ENCODE measurements around the gene NAT16. TPM values are rescaled to one million over a fixed set of nuclear protein-coding genes. Genes with fewer than 3 reads are reported as not detected.

NAT16 gene
- total RNA-seq, 1 donor from 2014 or later, result 0.70 TPM

DNA sequence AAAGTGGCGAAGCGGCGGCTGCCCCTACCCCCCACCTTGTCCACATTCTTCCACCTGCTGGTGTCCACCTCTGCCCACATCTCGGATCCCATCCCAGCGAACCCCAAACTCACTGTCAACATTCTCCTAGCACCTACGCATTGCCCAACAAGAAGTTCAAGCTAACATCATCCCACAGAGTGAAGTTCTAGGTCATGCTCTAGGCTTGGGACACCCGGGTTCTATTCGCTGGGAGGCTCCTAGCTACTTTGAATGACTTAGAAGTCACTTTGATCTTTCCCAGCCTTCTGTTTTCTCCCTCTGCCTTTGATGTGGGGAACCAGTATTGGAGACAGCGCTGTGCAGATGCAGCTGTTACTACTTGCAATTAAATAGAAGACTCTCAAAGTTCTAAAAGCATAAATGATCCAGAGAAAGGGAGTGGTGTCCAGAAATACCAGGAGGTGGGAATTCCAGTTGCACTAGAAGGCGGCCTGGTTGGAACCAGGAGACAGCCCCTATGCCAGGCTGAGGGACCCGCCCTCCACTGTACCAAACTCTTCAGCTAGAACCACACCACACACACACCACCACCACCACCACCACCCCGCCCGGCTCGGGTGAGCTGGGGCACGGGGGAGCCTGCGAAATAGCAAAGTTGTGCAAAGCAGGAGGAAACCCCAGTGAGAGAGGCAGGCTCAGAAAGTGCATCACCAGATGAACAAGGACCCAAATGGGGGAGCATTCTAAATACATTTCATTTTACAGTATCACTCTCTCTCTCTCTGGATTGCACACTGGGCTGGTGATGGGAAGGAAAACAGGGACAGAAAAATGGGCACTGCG is 9.3 kb downstream of the NAT16 start:
- Mint-ChIP-seq H3K27me3 (ENCODE audit: low read depth) (peaks cover 100% of the 10 kb centered on the region), H3K4me3 (peak overlapping the region; percentile 69), H3K9me3 (no peaks in the 10 kb centered on the region), H3K36me3 (ENCODE audit: low read depth) (no peaks in the 10 kb centered on the region), H3K4me1 (peaks cover 47% of the 10 kb centered on the region), H3K27ac (ENCODE audit: unreplicated experiment) (no peak overlapping the region)
- no peak for TF ChIP-seq CTCF (conservative IDR thresholded peaks at IDR 0.05)
- no peak for DNase-seq (ENCODE audit: low read depth, low spot score)

- Mint-ChIP-seq H3K4me1 (peaks cover 54% of the 10 kb centered on the region), H3K9me3 (no peaks in the 10 kb centered on the region)
- peak; percentile 92 for DNase-seq (ENCODE audit: low read depth, low spot score)
Measured at GRCh38 chr7:101169838-101170551, 10.1 kb downstream of the NAT16 start.

GRCh38 chr7:101169110-101169837 is 10.8 kb downstream of the NAT16 start:
- H3K9me3 Mint-ChIP-seq, result no peaks in the 10 kb centered on the region
- no peak for TF ChIP-seq CTCF (conservative IDR thresholded peaks at IDR 0.05)
- H3K4me1 Mint-ChIP-seq, result peaks cover 58% of the 10 kb centered on the region
- no peak for DNase-seq (ENCODE audit: low read depth, low spot score)
- no peak overlapping the region for H3K27ac Mint-ChIP-seq (ENCODE audit: unreplicated experiment)
- H3K4me3 Mint-ChIP-seq, result peak overlapping the region; percentile 69
- peaks cover 99% of the 10 kb centered on the region for H3K27me3 Mint-ChIP-seq (ENCODE audit: low read depth)
- no peaks in the 10 kb centered on the region for H3K36me3 Mint-ChIP-seq (ENCODE audit: low read depth)

More at GRCh38 chr7:101169838-101170551, 10.1 kb downstream of the NAT16 start:
- peak overlapping the region; percentile 69 for H3K4me3 Mint-ChIP-seq
- H3K27me3 Mint-ChIP-seq (ENCODE audit: low read depth), result peaks cover 100% of the 10 kb centered on the region
- peak; percentile 85 for TF ChIP-seq CTCF (conservative IDR thresholded peaks at IDR 0.05)
- no peaks in the 10 kb centered on the region for H3K36me3 Mint-ChIP-seq (ENCODE audit: low read depth)
- H3K27ac Mint-ChIP-seq (ENCODE audit: unreplicated experiment), result no peak overlapping the region

DNA sequence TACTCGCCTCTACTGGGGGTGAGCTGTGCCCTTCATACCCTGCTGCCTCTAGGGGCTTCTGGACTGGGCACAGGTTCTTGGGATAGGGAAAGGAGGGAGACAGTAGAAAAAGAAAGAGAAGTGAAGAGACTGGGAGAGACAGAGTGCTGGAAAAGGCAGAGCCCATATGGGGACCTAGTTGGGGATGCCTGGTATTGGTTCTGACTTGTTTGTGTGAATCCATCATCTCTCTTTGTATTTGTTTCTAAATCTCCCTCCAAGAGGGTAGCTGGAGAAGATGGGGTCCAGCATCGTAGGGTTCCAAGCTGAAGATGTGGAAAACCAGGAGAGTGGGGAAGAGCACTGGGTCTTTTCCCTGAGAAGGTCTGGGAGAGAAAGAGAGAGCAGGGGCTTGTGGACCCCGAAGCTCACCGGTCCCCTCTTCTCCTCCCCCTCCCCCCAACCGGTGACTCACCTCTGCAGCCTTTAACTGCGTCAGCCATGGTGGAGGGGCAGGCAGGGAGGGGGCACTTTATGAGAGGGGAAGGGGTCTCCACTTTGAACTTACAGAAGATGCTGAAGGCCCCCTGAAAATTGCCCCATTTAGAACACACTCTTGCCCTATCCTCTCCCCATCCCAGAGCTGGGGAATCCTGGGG is 11.6 kb downstream of the NAT16 start:
- no peak for DNase-seq (ENCODE audit: low read depth, low spot score)
- no peak for TF ChIP-seq CTCF (conservative IDR thresholded peaks at IDR 0.05)
- Mint-ChIP-seq H3K4me3 (peak overlapping the region; percentile 60), H3K4me1 (peaks cover 58% of the 10 kb centered on the region), H3K27me3 (ENCODE audit: low read depth) (peaks cover 92% of the 10 kb centered on the region), H3K36me3 (ENCODE audit: low read depth) (no peaks in the 10 kb centered on the region), H3K9me3 (no peaks in the 10 kb centered on the region), H3K27ac (ENCODE audit: unreplicated experiment) (no peak overlapping the region)

Measured in neural crest cell (in vitro differentiated cells).